Measurements from ENCODE around the gene KLHDC7B.
A peak's percentile ranks its signal among the peaks of the same experiment; 100 is the strongest.

The KLHDC7B gene

GRCh38 chr22:50545522-50546325 is at the start of gene KLHDC7B:
TSS of gene KLHDC7B (plus strand) at chr22:50545899. CDS start at chr22:50546244, 345 bp downstream.
- TF ChIP-seq, protein P1, sequence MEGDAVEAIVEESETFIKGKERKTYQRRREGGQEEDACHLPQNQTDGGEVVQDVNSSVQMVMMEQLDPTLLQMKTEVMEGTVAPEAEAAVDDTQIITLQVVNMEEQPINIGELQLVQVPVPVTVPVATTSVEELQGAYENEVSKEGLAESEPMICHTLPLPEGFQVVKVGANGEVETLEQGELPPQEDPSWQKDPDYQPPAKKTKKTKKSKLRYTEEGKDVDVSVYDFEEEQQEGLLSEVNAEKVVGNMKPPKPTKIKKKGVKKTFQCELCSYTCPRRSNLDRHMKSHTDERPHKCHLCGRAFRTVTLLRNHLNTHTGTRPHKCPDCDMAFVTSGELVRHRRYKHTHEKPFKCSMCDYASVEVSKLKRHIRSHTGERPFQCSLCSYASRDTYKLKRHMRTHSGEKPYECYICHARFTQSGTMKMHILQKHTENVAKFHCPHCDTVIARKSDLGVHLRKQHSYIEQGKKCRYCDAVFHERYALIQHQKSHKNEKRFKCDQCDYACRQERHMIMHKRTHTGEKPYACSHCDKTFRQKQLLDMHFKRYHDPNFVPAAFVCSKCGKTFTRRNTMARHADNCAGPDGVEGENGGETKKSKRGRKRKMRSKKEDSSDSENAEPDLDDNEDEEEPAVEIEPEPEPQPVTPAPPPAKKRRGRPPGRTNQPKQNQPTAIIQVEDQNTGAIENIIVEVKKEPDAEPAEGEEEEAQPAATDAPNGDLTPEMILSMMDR (IDR thresholded peaks at IDR 0.05; ENCODE audit: low read length, missing control alignments) = peak; percentile 7
- H3K4me3 ChIP-seq (replicated peaks; ENCODE audit: low read depth, low read length) = no peak within 1 kb of the TSS
- DNase-seq (ENCODE audit: low read depth) = no peak

- no peak for DNase-seq (ENCODE audit: low read depth)
- TF ChIP-seq, protein P1 (IDR thresholded peaks at IDR 0.05; ENCODE audit: low read length, missing control alignments) = no peak
- H3K4me3 ChIP-seq (replicated peaks; ENCODE audit: low read depth, low read length) = no peak overlapping the region
These were observed 48.6 kb upstream of the KLHDC7B start for GRCh38 chr22:50497093-50497492.

- TF ChIP-seq, protein P1 (IDR thresholded peaks at IDR 0.05; ENCODE audit: low read length, missing control alignments) = peak; percentile 86
- peak; percentile 68 for DNase-seq (ENCODE audit: low read depth)
- no peak overlapping the region for H3K4me3 ChIP-seq (replicated peaks; ENCODE audit: low read depth, low read length)
These were observed 47.3 kb upstream of the KLHDC7B start for GRCh38 chr22:50498322-50498890.

DNA sequence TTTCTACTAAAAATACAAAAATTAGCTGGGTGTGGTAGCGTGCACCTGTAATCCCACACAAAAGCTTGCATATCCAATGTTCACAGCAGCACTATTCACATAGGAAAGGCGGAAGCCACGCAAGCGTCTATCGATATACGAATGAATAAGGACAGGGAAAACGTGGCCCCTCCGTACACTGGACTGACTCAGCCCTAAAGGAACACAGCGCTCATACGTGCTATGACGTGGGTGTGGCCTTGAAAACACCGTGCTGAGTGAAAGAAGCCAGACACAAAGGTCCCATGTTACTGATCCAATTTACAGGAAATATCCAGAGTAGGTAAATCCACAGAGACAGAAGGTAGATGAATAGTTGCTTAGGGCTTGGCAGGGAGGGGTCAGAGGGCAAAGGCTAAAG is 45.2 kb upstream of the KLHDC7B start:
- TF ChIP-seq, protein P1 (IDR thresholded peaks at IDR 0.05; ENCODE audit: low read length, missing control alignments) = no peak
- no peak for DNase-seq (ENCODE audit: low read depth)

GRCh38 chr22:50502096-50502495 is 43.6 kb upstream of the KLHDC7B start:
- no peak for DNase-seq (ENCODE audit: low read depth)
- H3K4me3 ChIP-seq (replicated peaks; ENCODE audit: low read depth, low read length) = no peak overlapping the region
- TF ChIP-seq, protein P1 (IDR thresholded peaks at IDR 0.05; ENCODE audit: low read length, missing control alignments) = no peak

More for the DNA sequence above, 45.2 kb upstream of the KLHDC7B start:
- H3K4me3 ChIP-seq (replicated peaks; ENCODE audit: low read depth, low read length) = no peak overlapping the region

GRCh38 chr22:50502628-50503474 is 42.8 kb upstream of the KLHDC7B start:
- H3K4me3 ChIP-seq (replicated peaks; ENCODE audit: low read depth, low read length) = no peak overlapping the region
- TF ChIP-seq, protein P1 (IDR thresholded peaks at IDR 0.05; ENCODE audit: low read length, missing control alignments) = no peak
- DNase-seq (ENCODE audit: low read depth) = no peak
